Activated naive CD8-positive, alpha-beta T cell treated with anti-CD3 and anti-CD28 coated beads, Interleukin-2, amount 10 ng/mL, durations not matched to agents 7 days and 5 days (primary cell): ENCODE measurements around the gene NUP62. TPM values are rescaled to one million over a fixed set of nuclear protein-coding genes. Genes with fewer than 3 reads are reported as not detected.

Experiments used
- ATAC-seq: fragments of 150-1000 bp; cut with Tn5 transposase; one replicate; pipeline ENCODE4 v1.10.0; 2021; ENCODE audit warnings: low read depth, moderate library complexity
- POLR2A ChIA-PET: fragments of 350-600 bp; sonication (Branson Sonifier 250); formaldehyde crosslinking; loops from one replicate; lab custom pipeline; 2021; ENCODE audit warnings: antibody characterized with exemption; lab: Charles Lee
- DNase-seq: peaks from one replicate; pipeline ENCODE4 v3.0.0; 2021
- H3K27ac Mint-ChIP-seq: one replicate; pipeline ENCODE4 v1.8.0; 2022; ENCODE audit warnings: mild to moderate bottlenecking, mixed read lengths
- H3K27me3 Mint-ChIP-seq: one replicate; pipeline ENCODE4 v1.8.0; 2022; ENCODE audit warnings: mild to moderate bottlenecking, moderate library complexity, mixed read lengths
- H3K36me3 Mint-ChIP-seq: one replicate; pipeline ENCODE4 v1.8.0; 2021; ENCODE audit warnings: mild to moderate bottlenecking, mixed read lengths
- H3K4me1 Mint-ChIP-seq: one replicate; pipeline ENCODE4 v1.8.0; 2021; ENCODE audit warnings: mixed read lengths
- H3K4me3 Mint-ChIP-seq: one replicate; pipeline ENCODE4 v1.8.0; 2022; ENCODE audit warnings: mild to moderate bottlenecking, moderate library complexity, mixed read lengths
- H3K9me3 Mint-ChIP-seq: one replicate; pipeline ENCODE4 v1.8.0; 2021; ENCODE audit warnings: mixed read lengths
- total RNA-seq, 2 experiments: library from RNA; stranded (reverse); gene quantifications; one replicate each; pipeline ENCODE4 v1.2.3, GENCODE V29; 2021

The NUP62 gene
- total RNA-seq, 2 experiments from 2014 or later = 94.2 to 105 TPM

DNA sequence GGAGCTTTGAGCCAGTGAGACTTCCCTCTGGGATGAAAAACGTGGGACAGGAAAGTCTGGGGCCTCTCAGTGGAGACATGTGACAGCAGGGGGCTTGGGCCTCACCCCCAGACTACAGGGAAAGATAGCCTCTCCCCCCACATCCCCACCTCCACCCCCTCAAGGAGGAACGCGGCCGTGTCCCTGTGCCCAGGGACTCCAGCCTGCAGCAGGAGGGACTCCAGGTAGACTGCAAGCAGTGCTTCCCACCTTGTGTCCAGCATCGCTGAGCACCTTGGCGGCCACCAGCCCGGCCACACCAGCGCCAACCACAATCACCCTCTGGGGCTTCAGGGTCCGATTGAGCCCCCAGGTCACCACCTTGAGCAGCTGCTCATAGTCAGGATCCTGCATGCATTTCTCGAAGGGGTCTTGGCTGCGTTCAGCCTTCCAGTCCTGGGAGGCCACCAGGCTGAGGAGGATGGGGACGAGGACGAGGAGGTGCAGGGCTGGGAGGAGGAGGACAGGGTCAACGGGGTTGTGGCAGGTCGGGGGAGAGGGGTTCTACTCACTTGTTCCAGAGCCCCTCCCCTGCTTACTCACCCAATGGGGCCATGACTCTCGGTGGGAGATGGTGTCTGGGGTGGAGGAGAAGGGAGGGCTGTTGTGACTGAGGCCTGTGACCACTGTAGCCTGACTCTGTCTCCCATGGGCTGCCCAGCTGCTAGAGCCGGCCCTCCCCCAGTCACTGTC lies 33.6 kb downstream of the NUP62 start:
- H3K4me3 Mint-ChIP-seq = no peak overlapping the region
- no peak for DNase-seq
- no peak for ATAC-seq
- H3K27me3 Mint-ChIP-seq = no peaks in the 10 kb centered on the region
- peaks cover 24% of the 10 kb centered on the region for H3K4me1 Mint-ChIP-seq
- no peaks in the 10 kb centered on the region for H3K9me3 Mint-ChIP-seq
- H3K27ac Mint-ChIP-seq = peak overlapping the region; percentile 91
- no peaks in the 10 kb centered on the region for H3K36me3 Mint-ChIP-seq
- POLR2A ChIA-PET = interaction anchor here (1.6 to 2.7 kb wide), 3 partner anchors 18 to 33 kb away, joined by 4 to 17 read pairs (median 9); partner anchors contain the start of genes AKT1S1, ATF5, NUP62 and TBC1D17

GRCh38 chr19:49894879-49895565 lies 34.3 kb downstream of the NUP62 start:
- Mint-ChIP-seq H3K27ac (peak overlapping the region; percentile 38), H3K27me3 (no peaks in the 10 kb centered on the region), H3K4me1 (peaks cover 22% of the 10 kb centered on the region), H3K36me3 (no peaks in the 10 kb centered on the region), H3K4me3 (no peak overlapping the region), H3K9me3 (no peaks in the 10 kb centered on the region)
- ATAC-seq (no peak), DNase-seq (no peak)
- POLR2A ChIA-PET = interaction anchor here (0.6 to 2.6 kb wide), 3 partner anchors 18 to 84 kb away, joined by 3 to 9 read pairs (median 9); partner anchors contain the start of genes AKT1S1, ATF5, NUP62 and TBC1D17

- Mint-ChIP-seq H3K27ac (no peak overlapping the region), H3K4me3 (no peak overlapping the region), H3K36me3 (no peaks in the 10 kb centered on the region), H3K4me1 (peaks cover 25% of the 10 kb centered on the region), H3K27me3 (no peaks in the 10 kb centered on the region), H3K9me3 (no peaks in the 10 kb centered on the region)
- ATAC-seq (no peak), DNase-seq (no peak)
- POLR2A ChIA-PET = interaction anchor here (2.6 kb wide), 1 partner anchor 35 kb away, joined by 9 read pairs; the partner anchor contains the start of genes ATF5 and NUP62
Observed at GRCh38 chr19:49894011-49894664, 35.2 kb downstream of the NUP62 start.

- POLR2A ChIA-PET = interaction anchor here (1.2 to 2.6 kb wide), 2 partner anchors 15 to 37 kb away, joined by 3 to 9 read pairs; partner anchors contain the start of genes AKT1S1, ATF5, NUP62 and TBC1D17
- no peaks in the 10 kb centered on the region for H3K36me3 Mint-ChIP-seq
- H3K9me3 Mint-ChIP-seq = no peaks in the 10 kb centered on the region
- ATAC-seq (no peak), DNase-seq (no peak)
- peaks cover 21% of the 10 kb centered on the region for H3K4me1 Mint-ChIP-seq
- no peaks in the 10 kb centered on the region for H3K27me3 Mint-ChIP-seq
- H3K4me3 Mint-ChIP-seq = no peak overlapping the region
- H3K27ac Mint-ChIP-seq = no peak overlapping the region
Observed at GRCh38 chr19:49892716-49893115, 36.6 kb downstream of the NUP62 start.

- Mint-ChIP-seq H3K9me3 (no peaks in the 10 kb centered on the region), H3K4me1 (peaks cover 8% of the 10 kb centered on the region), H3K4me3 (no peak overlapping the region), H3K36me3 (no peaks in the 10 kb centered on the region), H3K27me3 (no peaks in the 10 kb centered on the region), H3K27ac (no peak overlapping the region)
- no peak for DNase-seq
- POLR2A ChIA-PET = interaction anchor here (0.7 to 0.9 kb wide), 2 partner anchors 20 to 38 kb away, joined by 3 to 6 read pairs; partner anchors contain the start of genes ATF5 and NUP62
- no peak for ATAC-seq
Observed at GRCh38 chr19:49891393-49891792, 37.9 kb downstream of the NUP62 start.

GRCh38 chr19:49890349-49891311 lies 38.7 kb downstream of the NUP62 start:
- Mint-ChIP-seq H3K36me3 (no peaks in the 10 kb centered on the region), H3K4me1 (peaks cover 5% of the 10 kb centered on the region), H3K27me3 (no peaks in the 10 kb centered on the region), H3K9me3 (no peaks in the 10 kb centered on the region), H3K4me3 (peak overlapping the region; percentile 75), H3K27ac (peak overlapping the region; percentile 81)
- POLR2A ChIA-PET = interaction anchor here (1.1 to 1.6 kb wide), 4 partner anchors 14 to 42 kb away, joined by 3 to 5 read pairs (median 4); partner anchors contain the start of genes AKT1S1 and ATF5
- DNase-seq (peak; percentile 72), ATAC-seq (peak; percentile 79)

DNA sequence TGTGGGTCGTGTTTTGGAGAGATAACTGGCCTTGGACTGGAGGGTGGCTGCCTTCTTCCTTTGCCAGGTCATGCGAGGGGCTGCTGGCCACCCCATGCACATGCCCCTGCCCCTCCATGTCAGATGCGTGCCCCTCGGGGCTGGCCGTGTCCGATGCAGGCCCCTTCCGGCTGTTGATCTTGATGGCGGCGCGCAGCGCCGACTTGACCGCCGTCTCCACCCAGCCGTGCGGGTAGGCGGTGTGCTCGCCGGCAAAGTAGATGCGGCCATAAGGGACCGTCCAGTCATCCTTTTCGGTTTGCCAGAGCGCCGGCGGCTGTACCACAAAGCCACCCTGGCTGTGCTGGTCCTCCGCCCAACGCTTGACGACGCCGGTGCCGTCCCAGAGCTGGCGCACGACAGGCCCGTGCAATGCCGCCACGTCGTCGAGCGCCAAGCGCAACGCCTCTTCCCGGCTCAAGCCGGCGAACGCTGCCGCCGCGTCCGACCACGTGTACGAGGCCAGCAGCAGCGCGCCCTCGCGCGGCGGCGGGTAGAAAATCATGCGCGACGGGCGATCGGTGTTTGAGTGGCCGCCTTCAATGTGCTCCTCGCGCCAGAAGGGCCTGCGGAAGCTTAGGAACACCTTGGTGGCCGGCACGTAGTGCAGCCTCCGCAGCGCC lies 39.5 kb downstream of the NUP62 start:
- Mint-ChIP-seq H3K4me3 (peak overlapping the region; percentile 75), H3K27ac (peak overlapping the region; percentile 81), H3K4me1 (peaks cover 5% of the 10 kb centered on the region), H3K36me3 (peaks cover 1% of the 10 kb centered on the region), H3K27me3 (no peaks in the 10 kb centered on the region), H3K9me3 (no peaks in the 10 kb centered on the region)
- POLR2A ChIA-PET = interaction anchor here (1.0 to 1.6 kb wide), 5 partner anchors 13 to 41 kb away, joined by 3 to 5 read pairs (median 4); partner anchors contain the start of genes AKT1S1, ATF5 and PTOV1
- DNase-seq = peak; percentile 86
- peak; percentile 74 for ATAC-seq

GRCh38 chr19:49889038-49889686 lies 40.1 kb downstream of the NUP62 start:
- POLR2A ChIA-PET = interaction anchor here (1.0 to 1.6 kb wide), 2 partner anchors 38 to 40 kb away, joined by 3 to 4 read pairs; partner anchors contain the start of gene PTOV1
- H3K4me3 Mint-ChIP-seq = no peak overlapping the region

GRCh38 chr19:49888510-49888824 lies 40.8 kb downstream of the NUP62 start:
- H3K27me3 Mint-ChIP-seq = no peaks in the 10 kb centered on the region
- no peaks in the 10 kb centered on the region for H3K9me3 Mint-ChIP-seq
- no peak overlapping the region for H3K4me3 Mint-ChIP-seq
- peaks cover 4% of the 10 kb centered on the region for H3K36me3 Mint-ChIP-seq
- ATAC-seq (no peak), DNase-seq (no peak)
- H3K27ac Mint-ChIP-seq = no peak overlapping the region
- peaks cover 5% of the 10 kb centered on the region for H3K4me1 Mint-ChIP-seq
- POLR2A ChIA-PET = no interaction called here

More at GRCh38 chr19:49889038-49889686, 40.1 kb downstream of the NUP62 start:
- peaks cover 1% of the 10 kb centered on the region for H3K36me3 Mint-ChIP-seq
- H3K27ac Mint-ChIP-seq = no peak overlapping the region
- H3K9me3 Mint-ChIP-seq = no peaks in the 10 kb centered on the region
- H3K27me3 Mint-ChIP-seq = no peaks in the 10 kb centered on the region
- peaks cover 5% of the 10 kb centered on the region for H3K4me1 Mint-ChIP-seq
- DNase-seq (no peak), ATAC-seq (no peak)

GRCh38 chr19:49887665-49888509 lies 41.4 kb downstream of the NUP62 start:
- Mint-ChIP-seq H3K4me1 (peaks cover 2% of the 10 kb centered on the region), H3K27ac (no peak overlapping the region), H3K4me3 (no peak overlapping the region), H3K27me3 (no peaks in the 10 kb centered on the region), H3K9me3 (no peaks in the 10 kb centered on the region), H3K36me3 (peaks cover 8% of the 10 kb centered on the region)
- ATAC-seq (no peak), DNase-seq (no peak)
- POLR2A ChIA-PET = interaction anchor here (0.6 kb wide), 1 partner anchor 35 kb away, joined by 3 read pairs; no protein-coding TSS in a partner anchor
